ENCODE results near the gene MYL7. TPM values are rescaled to one million over a fixed set of nuclear protein-coding genes. Genes with fewer than 3 reads are reported as not detected.

Gene MYL7
- polyA plus RNA-seq, 3 donors = not detected

GRCh38 chr7:44140341-44140740 lies 791 bp downstream of the MYL7 start:
- H3K4me3 Mint-ChIP-seq = no peak overlapping the region
- Histone ChIP-seq H3K4me1 (ENCODE audit: control insufficient read depth in 1 of 2, insufficient read depth in 2 of 2, low read length in 2 of 2) (peaks cover 2% of the 10 kb centered on the region in 2 donors), H3K9ac (ENCODE audit: insufficient read depth, low read length, poor library complexity, severe bottlenecking) (no peak overlapping the region), H3K27ac (ENCODE audit: low read depth in 1 of 2, low read length in 2 of 2) (no peak overlapping the region), H4K20me1 (ENCODE audit: insufficient read depth, low read length) (no peaks in the 10 kb centered on the region), H3K9me3 (replicated peaks in 1 of 2; ENCODE audit: control insufficient read depth in 1 of 2, insufficient read depth in 1 of 2, low read length in 2 of 2) (peaks cover 0 to 3% of the 10 kb centered on the region in 2 donors), H3K27me3 (ENCODE audit: control insufficient read depth in 2 of 2, insufficient read depth in 2 of 2, low read length in 2 of 2) (peaks cover 0 to 16% of the 10 kb centered on the region in 2 donors), H3K4me2 (replicated peaks; ENCODE audit: extremely low read depth, low read length, poor library complexity, severe bottlenecking) (no peak overlapping the region), H2AFZ (ENCODE audit: insufficient read depth, low read depth, low read length, poor library complexity, severe bottlenecking) (no peak overlapping the region), H3K36me3 (replicated peaks in 1 of 2; ENCODE audit: control insufficient read depth in 1 of 2, insufficient read depth in 2 of 2, low read length in 2 of 2) (no peaks in the 10 kb centered on the region), H3K4me3 (replicated peaks in 1 of 3; ENCODE audit: low read depth in 2 of 3, low read length in 3 of 3) (no peak overlapping the region), H3K79me2 (ENCODE audit: insufficient read depth, low read length) (no peaks in the 10 kb centered on the region)
- peak overlapping the region in 1 of 7 donors; percentile 78 for H3K27ac Mint-ChIP-seq
- peaks cover 9 to 23% (median 16%) of the 10 kb centered on the region in 3 donors for H3K27me3 Mint-ChIP-seq (ENCODE audit: low read depth in 3 of 3)
- peaks cover 0 to 5% (median 0%) of the 10 kb centered on the region in 7 donors for H3K9me3 Mint-ChIP-seq
- peaks cover 3% of the 10 kb centered on the region for H3K4me1 Mint-ChIP-seq
- intact Hi-C loops (cut with micrococcal nuclease) = no loop called here
- H3K36me3 Mint-ChIP-seq = no peaks in the 10 kb centered on the region
- DNase-seq = no peak
- TF ChIP-seq, protein P1, sequence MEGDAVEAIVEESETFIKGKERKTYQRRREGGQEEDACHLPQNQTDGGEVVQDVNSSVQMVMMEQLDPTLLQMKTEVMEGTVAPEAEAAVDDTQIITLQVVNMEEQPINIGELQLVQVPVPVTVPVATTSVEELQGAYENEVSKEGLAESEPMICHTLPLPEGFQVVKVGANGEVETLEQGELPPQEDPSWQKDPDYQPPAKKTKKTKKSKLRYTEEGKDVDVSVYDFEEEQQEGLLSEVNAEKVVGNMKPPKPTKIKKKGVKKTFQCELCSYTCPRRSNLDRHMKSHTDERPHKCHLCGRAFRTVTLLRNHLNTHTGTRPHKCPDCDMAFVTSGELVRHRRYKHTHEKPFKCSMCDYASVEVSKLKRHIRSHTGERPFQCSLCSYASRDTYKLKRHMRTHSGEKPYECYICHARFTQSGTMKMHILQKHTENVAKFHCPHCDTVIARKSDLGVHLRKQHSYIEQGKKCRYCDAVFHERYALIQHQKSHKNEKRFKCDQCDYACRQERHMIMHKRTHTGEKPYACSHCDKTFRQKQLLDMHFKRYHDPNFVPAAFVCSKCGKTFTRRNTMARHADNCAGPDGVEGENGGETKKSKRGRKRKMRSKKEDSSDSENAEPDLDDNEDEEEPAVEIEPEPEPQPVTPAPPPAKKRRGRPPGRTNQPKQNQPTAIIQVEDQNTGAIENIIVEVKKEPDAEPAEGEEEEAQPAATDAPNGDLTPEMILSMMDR (IDR thresholded peaks at IDR 0.05) = no peak
- 95% methylated on average over 3 of the region's 10 CpGs for WGBS (ENCODE audit: insufficient coverage)

DNA sequence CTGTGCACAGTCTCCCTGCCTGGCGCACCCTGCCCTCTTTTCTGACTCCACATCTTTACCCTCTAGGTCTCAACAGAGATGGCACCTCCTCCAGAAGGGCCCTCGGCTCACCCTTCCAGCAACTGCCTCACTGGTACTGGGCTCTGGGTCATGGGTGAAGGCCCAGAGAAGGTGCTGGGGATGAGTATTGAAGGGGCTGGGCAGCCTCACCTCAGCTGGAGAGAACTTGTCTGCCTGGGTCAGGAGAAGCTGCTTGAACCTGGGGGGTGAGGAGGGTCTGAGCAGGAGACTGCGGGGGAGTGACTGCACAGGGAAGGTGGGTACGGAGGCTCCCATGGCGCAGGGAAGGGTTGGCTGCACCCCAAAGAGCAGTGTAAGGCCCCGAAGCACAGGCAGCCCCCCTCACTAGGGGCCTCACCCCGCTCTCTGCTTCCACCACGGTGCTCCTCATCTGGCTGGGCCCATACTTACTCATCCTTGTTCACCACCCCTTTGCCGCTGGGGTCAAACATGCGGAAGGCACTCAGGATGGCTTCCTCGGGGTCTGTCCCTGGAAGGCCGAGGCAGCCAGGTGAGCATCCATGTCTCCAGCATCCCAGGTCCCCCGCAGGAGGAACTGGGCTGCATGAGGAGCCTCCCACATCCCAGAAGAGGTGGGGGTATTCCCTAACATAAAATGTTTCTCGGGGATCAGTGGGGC lies 1.7 kb downstream of the MYL7 start:
- Histone ChIP-seq H4K20me1 (ENCODE audit: insufficient read depth, low read length) (no peaks in the 10 kb centered on the region), H3K4me2 (replicated peaks; ENCODE audit: extremely low read depth, low read length, poor library complexity, severe bottlenecking) (no peak overlapping the region), H3K9ac (ENCODE audit: insufficient read depth, low read length, poor library complexity, severe bottlenecking) (no peak overlapping the region), H3K4me1 (ENCODE audit: control insufficient read depth in 1 of 2, insufficient read depth in 2 of 2, low read length in 2 of 2) (no peaks in the 10 kb centered on the region), H3K79me2 (ENCODE audit: insufficient read depth, low read length) (no peaks in the 10 kb centered on the region), H3K27ac (ENCODE audit: low read depth in 1 of 2, low read length in 2 of 2) (no peak overlapping the region), H3K9me3 (replicated peaks in 1 of 2; ENCODE audit: control insufficient read depth in 1 of 2, insufficient read depth in 1 of 2, low read length in 2 of 2) (no peaks in the 10 kb centered on the region), H3K4me3 (replicated peaks in 1 of 3; ENCODE audit: low read depth in 2 of 3, low read length in 3 of 3) (no peak overlapping the region), H3K36me3 (replicated peaks in 1 of 2; ENCODE audit: control insufficient read depth in 1 of 2, insufficient read depth in 2 of 2, low read length in 2 of 2) (no peaks in the 10 kb centered on the region), H2AFZ (ENCODE audit: insufficient read depth, low read depth, low read length, poor library complexity, severe bottlenecking) (no peak overlapping the region), H3K27me3 (ENCODE audit: control insufficient read depth in 2 of 2, insufficient read depth in 2 of 2, low read length in 2 of 2) (peaks cover 0 to 7% of the 10 kb centered on the region in 2 donors)
- 100% methylated on average over 8 of the region's 14 CpGs for WGBS (ENCODE audit: insufficient coverage)
- Mint-ChIP-seq H3K4me3 (no peak overlapping the region), H3K9me3 (no peaks in the 10 kb centered on the region), H3K27me3 (ENCODE audit: low read depth in 3 of 3) (peaks cover 6 to 14% (median 8%) of the 10 kb centered on the region in 3 donors), H3K36me3 (no peaks in the 10 kb centered on the region), H3K4me1 (no peaks in the 10 kb centered on the region), H3K27ac (peak overlapping the region in 2 of 7 donors; percentile 78)
- TF ChIP-seq, protein P1 (IDR thresholded peaks at IDR 0.05) = no peak
- intact Hi-C loops (cut with micrococcal nuclease) = loop anchor here in 1 of 2 donors (10.0 kb wide), 1 partner anchor 55 kb away; no protein-coding TSS in a partner anchor
- no peak for DNase-seq
